ENCODE measurements around the gene LCMT1.

The LCMT1 gene

DNA sequence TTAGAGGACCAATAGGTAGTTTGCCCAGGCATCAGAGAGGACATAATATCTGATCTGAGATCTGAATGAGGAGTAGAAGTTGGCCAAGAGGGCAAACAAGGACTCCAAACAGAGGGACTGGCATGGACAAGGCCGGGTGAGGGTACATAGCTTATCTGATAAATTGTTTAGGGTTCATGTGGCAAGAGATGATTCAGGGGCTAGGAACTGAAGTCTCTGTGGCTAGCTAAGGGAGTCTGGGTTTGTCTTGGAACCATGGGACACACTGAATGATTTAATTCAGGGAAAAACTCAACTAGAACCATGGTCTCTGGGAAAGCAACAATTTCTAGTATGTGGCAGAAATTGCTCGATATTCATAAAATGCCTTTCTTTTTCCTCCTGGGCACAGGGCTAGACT, 101.1 kb downstream of the LCMT1 start:
- no peak for DNase-seq

DNA sequence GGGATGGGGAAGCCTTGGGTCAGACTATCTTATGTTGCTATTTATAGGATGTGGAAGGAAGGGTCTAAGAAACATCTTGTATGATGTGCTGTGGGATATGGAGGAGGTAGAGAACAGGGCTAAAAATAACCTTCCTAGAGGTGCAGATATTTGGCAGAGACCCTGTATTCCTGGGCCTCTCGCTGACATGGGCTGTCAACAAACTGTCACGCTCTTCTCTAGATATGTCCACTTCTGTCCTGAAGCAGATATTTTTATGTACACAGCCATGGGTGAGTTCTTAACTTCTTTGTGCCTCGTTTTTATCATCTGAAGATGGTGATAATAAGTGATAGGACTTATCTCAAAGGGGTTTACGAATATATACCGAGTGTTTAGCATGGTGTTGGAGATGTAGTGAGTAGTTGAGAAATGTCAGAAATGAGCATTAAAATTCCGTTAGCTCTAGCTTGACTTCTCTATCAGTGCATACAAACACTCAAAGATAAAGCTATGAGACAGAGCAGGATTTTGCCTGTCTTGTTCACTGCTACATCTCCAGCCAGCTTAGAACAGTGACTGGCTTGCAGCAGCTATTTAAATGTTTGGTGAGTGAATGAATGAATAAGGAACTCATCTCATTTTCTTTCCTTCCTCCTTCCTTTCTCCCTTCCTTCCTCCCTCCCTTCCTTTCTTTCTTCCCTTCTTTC, 102.3 kb downstream of the LCMT1 start:
- DNase-seq: no peak

GRCh38 chr16:25217112-25217511, 105.6 kb downstream of the LCMT1 start:
- DNase-seq: no peak

- no peak for DNase-seq
Measured at GRCh38 chr16:25217921-25218320, 106.4 kb downstream of the LCMT1 start.

DNA sequence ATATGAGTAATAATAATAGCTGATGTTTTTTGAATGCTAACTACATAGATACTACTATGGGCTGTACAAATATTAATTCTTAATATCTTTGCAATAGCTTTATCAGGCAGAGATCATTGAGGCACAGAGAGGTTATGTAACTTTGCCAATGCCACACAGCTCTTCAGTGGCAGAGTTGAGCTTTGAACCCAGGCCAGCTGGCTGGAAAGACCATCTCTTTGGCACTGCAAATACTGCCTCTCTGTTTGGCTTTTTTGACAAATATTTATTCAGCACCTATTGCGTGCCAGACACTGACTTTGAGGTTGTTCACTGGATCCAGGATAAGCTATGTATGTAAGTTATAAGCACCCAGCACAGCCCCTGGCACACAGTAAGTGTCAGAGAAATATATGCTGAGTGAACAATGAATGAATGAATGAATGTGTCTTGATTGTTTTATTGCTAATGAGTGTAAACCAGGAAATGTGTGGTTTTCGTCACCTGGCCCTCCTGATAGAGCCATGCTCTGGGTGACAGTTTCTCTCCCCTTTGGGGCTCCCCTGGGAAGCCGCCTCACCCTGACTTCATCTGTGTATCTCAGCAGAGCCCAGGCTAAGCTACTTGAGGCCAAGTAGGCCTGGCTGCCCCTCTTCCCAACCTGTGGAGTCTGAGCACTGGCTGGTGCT, 107.7 kb downstream of the LCMT1 start:
- no peak for DNase-seq

- no peak for DNase-seq
Measured at GRCh38 chr16:25222959-25223358, 111.4 kb downstream of the LCMT1 start.

DNA sequence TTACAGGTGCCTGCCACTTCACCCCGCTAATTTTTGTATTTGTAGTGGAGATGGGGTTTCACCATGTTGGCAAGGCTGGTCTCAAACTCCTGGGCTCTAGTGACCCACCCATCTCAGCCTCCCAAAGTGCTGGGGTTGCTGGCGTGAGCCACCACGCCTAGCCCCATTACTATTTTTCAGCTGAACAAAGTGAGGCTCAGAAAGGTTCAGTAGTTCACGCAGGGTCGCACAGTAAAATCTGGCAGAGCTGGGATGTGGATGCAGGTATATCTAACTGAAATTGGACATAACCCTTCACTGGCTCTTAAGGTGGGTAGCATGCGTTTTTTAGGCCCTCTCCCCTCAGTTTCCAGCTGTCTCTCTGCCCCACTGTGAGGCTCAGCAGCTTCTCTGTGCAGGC, 112.4 kb downstream of the LCMT1 start:
- no peak for DNase-seq

- DNase-seq: no peak
Measured at GRCh38 chr16:25224731-25225319, 113.3 kb downstream of the LCMT1 start.
